Pancreas (tissue), 10 donors: Measurements from ENCODE around the gene ZNF628. TPM values are rescaled to one million over a fixed set of nuclear protein-coding genes. Genes with fewer than 3 reads are reported as not detected.
A peak's percentile ranks its signal among the peaks of the same experiment; 100 is the strongest.

Source experiments
- ATAC-seq, 4 donors: fragments of 200-7000 bp; cut with Tn5 transposase; one replicate each; pipeline versions ENCODE4 v1.8.0 to v1.9.1; 2020; ENCODE audit warnings: mild to moderate bottlenecking in 4 of 4, moderate library complexity in 4 of 4
- DNase-seq, 6 donors: peaks; one replicate each; pipeline ENCODE4 v3.0.0-alpha.2; 2020
- FAIRE-seq: peaks from 2 replicates; lab custom pipeline; 2012; peaks lifted over from hg19 to GRCh38; lab: Jason Lieb, UNC
- H3K27ac ChIP-seq, 4 donors: fragments of 200-600 bp; sonication (generic); 1 replicate in 3 of 4; 2 replicates in 1 of 4; pipeline versions ENCODE4 v1.5.0 to v1.8.0; 2020
- H3K27me3 ChIP-seq, 4 donors: fragments of 200-600 bp; one replicate each; pipeline ENCODE4 v1.8.0; 2021
- H3K36me3 ChIP-seq, 3 donors: fragments of 200-600 bp; sonication (generic) in 1 of 3; one replicate each; pipeline versions ENCODE4 v1.5.0 to v1.8.0; 2020 to 2021
- H3K4me1 ChIP-seq, 3 donors: fragments of 200-600 bp; one replicate each; pipeline ENCODE4 v1.8.0; 2021
- H3K4me3 ChIP-seq, 4 donors: fragments of 200-600 bp; sonication (generic) in 2 of 4; one replicate each; pipeline versions ENCODE4 v1.5.0 to v1.8.0; 2020 to 2021
- H3K9me3 ChIP-seq, 4 donors: fragments of 200-600 bp; one replicate each; pipeline ENCODE4 v1.8.0; 2021
- WGBS, 2 donors: extraction: QIAGEN DNeasy Blood & Tissue Kit; methylation state at CpG; one replicate each; pipeline ENCODE4 v1.1.7; 2013; 5-methylcytosine and 5-hydroxymethylcytosine counted together
- intact Hi-C, 3 donors: fragments of 100-400 bp; cut with DNase I; formaldehyde crosslinking; loops; one replicate each; pipeline versions ENCODE4 v1.11.1 to v1.14.2; 2022
- polyA plus RNA-seq, 2 donors: library from polyadenylated mRNA; stranded (reverse); fragments of 200-250 nt; gene quantifications; one replicate each; pipeline ENCODE4 v1.2.3, GENCODE V29; 2013
- total RNA-seq, 6 donors: library from RNA; stranded (reverse); fragmentation: NEBNext Ultra II Directional in 4 of 6; extraction: Animal tissue kit (Norgen Biotek cat#: 25700) in 4 of 6; gene quantifications; one replicate each; pipeline versions ENCODE4 v1.2.1 to v1.2.4, GENCODE V29; 2021 to 2023
- TF ChIP-seq, protein P1 (sequence below), 4 donors: fragments of 200-600 bp; sonication (generic) in 3 of 4; IDR thresholded peaks; one replicate each; pipeline versions ENCODE4 v1.5.0 to v1.8.0; 2021; ENCODE audit warnings: antibody characterized with exemption in 4 of 4
- donor health status: healthy with polysubstance abuse.
- donor health status: DM: no; HTN: no; CAD: no; lungs with moderate emphysema.
- donor health status: DM: no; HTN: no; CAD: no.
- donor health status: control.
- donor health status: control.
- donor health status: Bipolar disorder and iron deficiency.
- donor health status: DM: yes; HTN: yes; CAD: no.
- donor health status: DM: no; HTN: no; CAD: no.
- donor health status: DM: no; HTN: no; CAD: no.
- donor health status: DM: yes; HTN: yes; CAD: no.

The ZNF628 gene
- total and polyA plus RNA-seq, 8 donors: 2.6 to 7.8 (median 4.1) TPM

- WGBS, 2 donors: 87 to 93% methylated on average over 9 of the region's 9 CpGs
- Histone ChIP-seq H3K9me3 (no peaks in the 10 kb centered on the region), H3K27ac (no peak overlapping the region), H3K27me3 (no peaks in the 10 kb centered on the region), H3K36me3 (no peaks in the 10 kb centered on the region), H3K4me1 (no peaks in the 10 kb centered on the region), H3K4me3 (no peak overlapping the region)
- TF ChIP-seq, protein P1, sequence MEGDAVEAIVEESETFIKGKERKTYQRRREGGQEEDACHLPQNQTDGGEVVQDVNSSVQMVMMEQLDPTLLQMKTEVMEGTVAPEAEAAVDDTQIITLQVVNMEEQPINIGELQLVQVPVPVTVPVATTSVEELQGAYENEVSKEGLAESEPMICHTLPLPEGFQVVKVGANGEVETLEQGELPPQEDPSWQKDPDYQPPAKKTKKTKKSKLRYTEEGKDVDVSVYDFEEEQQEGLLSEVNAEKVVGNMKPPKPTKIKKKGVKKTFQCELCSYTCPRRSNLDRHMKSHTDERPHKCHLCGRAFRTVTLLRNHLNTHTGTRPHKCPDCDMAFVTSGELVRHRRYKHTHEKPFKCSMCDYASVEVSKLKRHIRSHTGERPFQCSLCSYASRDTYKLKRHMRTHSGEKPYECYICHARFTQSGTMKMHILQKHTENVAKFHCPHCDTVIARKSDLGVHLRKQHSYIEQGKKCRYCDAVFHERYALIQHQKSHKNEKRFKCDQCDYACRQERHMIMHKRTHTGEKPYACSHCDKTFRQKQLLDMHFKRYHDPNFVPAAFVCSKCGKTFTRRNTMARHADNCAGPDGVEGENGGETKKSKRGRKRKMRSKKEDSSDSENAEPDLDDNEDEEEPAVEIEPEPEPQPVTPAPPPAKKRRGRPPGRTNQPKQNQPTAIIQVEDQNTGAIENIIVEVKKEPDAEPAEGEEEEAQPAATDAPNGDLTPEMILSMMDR (IDR thresholded peaks at IDR 0.05): no peak
- no peak for DNase-seq
- no peak for ATAC-seq
- FAIRE-seq: no peak
- intact Hi-C loops: loop anchor here in 2 of 3 donors (5.0 kb wide), 2 partner anchors 360 to 365 kb away; no protein-coding TSS in a partner anchor
Measured at GRCh38 chr19:55502197-55502952, 26.0 kb downstream of the ZNF628 start.

- Histone ChIP-seq H3K4me1 (no peaks in the 10 kb centered on the region), H3K27ac (no peak overlapping the region), H3K27me3 (no peaks in the 10 kb centered on the region), H3K4me3 (no peak overlapping the region), H3K36me3 (no peaks in the 10 kb centered on the region), H3K9me3 (no peaks in the 10 kb centered on the region)
- intact Hi-C loops: loop anchor here in 2 of 3 donors (5.0 kb wide), 2 partner anchors 361 to 366 kb away; no protein-coding TSS in a partner anchor
- DNase-seq (no peak), FAIRE-seq (no peak), ATAC-seq (no peak)
- TF ChIP-seq, protein P1 (IDR thresholded peaks at IDR 0.05): no peak
- 78 to 86% methylated on average over 17 of the region's 17 CpGs for WGBS, 2 donors
Measured at GRCh38 chr19:55503157-55503501, 26.7 kb downstream of the ZNF628 start.

- peak; percentile 97 to 99 (median 98) for ATAC-seq
- no peaks in the 10 kb centered on the region for H3K9me3 ChIP-seq
- H3K27me3 ChIP-seq: no peaks in the 10 kb centered on the region
- no peaks in the 10 kb centered on the region for H3K4me1 ChIP-seq
- peak overlapping the region in 3 of 4 donors; percentile 13 to 34 (median 21) for H3K4me3 ChIP-seq
- peak overlapping the region in 1 of 4 donors; percentile 17 for H3K27ac ChIP-seq
- 11% methylated on average over 60 to 64 of the region's 64 CpGs for WGBS, 2 donors
- TF ChIP-seq, protein P1 (IDR thresholded peaks at IDR 0.05): peak; percentile 97 to 99 (median 98)
- intact Hi-C loops: loop anchor here in 2 of 3 donors (2.0 to 5.0 kb wide), 3 partner anchors 39 to 366 kb away; partner anchors contain the start of gene C19orf85 (in 1 of the 2)
- DNase-seq: peak; percentile 89 to 99 (median 92)
- FAIRE-seq: no peak
- H3K36me3 ChIP-seq: no peaks in the 10 kb centered on the region
Measured at GRCh38 chr19:55503502-55504251, 27.3 kb downstream of the ZNF628 start.

DNA sequence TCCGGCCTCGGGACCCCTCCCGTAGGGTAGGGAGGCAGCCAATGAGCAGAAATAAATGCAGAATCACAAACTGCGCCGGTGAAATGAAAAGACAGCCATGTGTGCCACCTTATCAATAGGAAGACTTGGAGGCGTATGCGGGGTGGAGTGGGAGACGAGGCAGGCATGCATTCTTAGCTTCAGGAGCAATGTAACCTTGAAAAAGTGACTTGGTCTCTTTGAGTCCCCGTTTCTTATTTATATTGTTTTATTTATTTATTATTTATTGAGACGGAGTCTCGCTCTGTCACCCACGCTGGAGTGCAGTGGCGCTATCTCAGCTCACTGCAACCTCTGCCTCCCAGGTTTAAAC lies 27.8 kb downstream of the ZNF628 start:
- H3K27me3 ChIP-seq: no peaks in the 10 kb centered on the region
- no peak overlapping the region for H3K27ac ChIP-seq
- intact Hi-C loops: loop anchor here in 2 of 3 donors (2.0 to 5.0 kb wide), 3 partner anchors 39 to 367 kb away; partner anchors contain the start of gene C19orf85 (in 1 of the 2)
- ATAC-seq (peak in 1 of 4 donors; percentile 5), FAIRE-seq (no peak), DNase-seq (no peak)
- WGBS, 2 donors: 14 to 20% methylated on average over 13 of the region's 13 CpGs
- TF ChIP-seq, protein P1 (IDR thresholded peaks at IDR 0.05): no peak
- H3K4me3 ChIP-seq: peak overlapping the region in 2 of 4 donors; percentile 21 to 34
- no peaks in the 10 kb centered on the region for H3K36me3 ChIP-seq
- no peaks in the 10 kb centered on the region for H3K9me3 ChIP-seq
- no peaks in the 10 kb centered on the region for H3K4me1 ChIP-seq
